Kasumi-1 (cell line): ENCODE results near the gene ZNF174.

Source experiments
- DNase-seq, 2 experiments: peaks; one replicate each; lab custom pipeline; 2025; lab: John Stamatoyannopoulos, UW

The ZNF174 gene

GRCh38 chr16:3400779-3401688 lies at the start of gene ZNF174, which contains the start of gene ZSCAN32:
ZNF174 (plus strand) TSS chr16:3401215; CDS start chr16:3402005, 790 bp downstream.
ZSCAN32 (minus strand) TSS chr16:3401004; CDS start chr16:3397557, 3,447 bp downstream.
- peak; percentile 83 to 92 for DNase-seq

GRCh38 chr16:3355589-3355988 lies 45.4 kb upstream of the ZNF174 start, which contains the start of gene OR2C1:
OR2C1 (plus strand) TSS chr16:3355889; CDS start chr16:3355941, 52 bp downstream.
- DNase-seq: no peak

GRCh38 chr16:3356118-3356517 lies 44.9 kb upstream of the ZNF174 start:
- DNase-seq: no peak

- no peak for DNase-seq
Measured at GRCh38 chr16:3358871-3359270, 42.1 kb upstream of the ZNF174 start.

GRCh38 chr16:3362931-3363330 lies 38.1 kb upstream of the ZNF174 start:
- no peak for DNase-seq

GRCh38 chr16:3363793-3364192 lies 37.2 kb upstream of the ZNF174 start:
- peak in 1 of 2 experiments; percentile 8 for DNase-seq

GRCh38 chr16:3364774-3365427 lies 36.1 kb upstream of the ZNF174 start:
- DNase-seq: no peak

- DNase-seq: no peak
Measured at GRCh38 chr16:3369073-3369472, 31.9 kb upstream of the ZNF174 start.

GRCh38 chr16:3375680-3376079 lies 25.3 kb upstream of the ZNF174 start:
- no peak for DNase-seq

GRCh38 chr16:3377917-3378316 lies 23.1 kb upstream of the ZNF174 start:
- no peak for DNase-seq

- DNase-seq: no peak
Measured at GRCh38 chr16:3383045-3383448, 18.0 kb upstream of the ZNF174 start.

- DNase-seq: no peak
Measured at GRCh38 chr16:3388325-3388724, 12.7 kb upstream of the ZNF174 start.

GRCh38 chr16:3389663-3390338 lies 11.2 kb upstream of the ZNF174 start:
- peak; percentile 2 to 22 for DNase-seq

- DNase-seq: peak in 1 of 2 experiments; percentile 11
Measured at GRCh38 chr16:3400446-3400778, 603 bp upstream of the ZNF174 start.

- peak; percentile 37 to 47 for DNase-seq
Measured at GRCh38 chr16:3401719-3402397, 843 bp downstream of the ZNF174 start.

GRCh38 chr16:3408561-3409197 lies 7.7 kb downstream of the ZNF174 start:
- DNase-seq: no peak

- no peak for DNase-seq
Measured at GRCh38 chr16:3413730-3414379, 12.8 kb downstream of the ZNF174 start.

GRCh38 chr16:3431779-3432219 lies 30.8 kb downstream of the ZNF174 start:
- peak; percentile 87 to 88 for DNase-seq

GRCh38 chr16:3434373-3434772 lies 33.4 kb downstream of the ZNF174 start:
- DNase-seq: no peak

GRCh38 chr16:3439637-3440036 lies 38.6 kb downstream of the ZNF174 start:
- DNase-seq: no peak
